Measurements from ENCODE around the gene ABCA4. TPM values are rescaled to one million over a fixed set of nuclear protein-coding genes. Genes with fewer than 3 reads are reported as not detected.

The ABCA4 gene
- total and polyA plus RNA-seq, 2 donors (not counting 3 experiments of a cell fraction or from before 2014, with no cell fraction given), result 2.3 to 4.9 TPM

GRCh38 chr1:94013367-94013878 is 107.5 kb downstream of the ABCA4 start:
- dilution Hi-C loops (cut with MboI; ENCODE audit: extremely low pct_ligation_motif_present, low sequenced_read_pairs) (loop anchor here (25.0 kb wide), 1 partner anchor 349 kb away; no protein-coding TSS in a partner anchor), intact Hi-C loops (cut with micrococcal nuclease) (no loop called here)
- BruUV-seq (replicated peaks), result no TSS peak
- Histone ChIP-seq H3K79me2 (ENCODE audit: control insufficient read depth, insufficient read depth, low read length) (no peaks in the 10 kb centered on the region), H2AFZ (ENCODE audit: low read depth, low read length) (no peak overlapping the region), H4K20me1 (replicated peaks; ENCODE audit: control insufficient read depth, extremely low read depth, insufficient read depth, low read length) (no peaks in the 10 kb centered on the region), H3K9me1 (replicated peaks; ENCODE audit: control insufficient read depth, extremely low read depth, insufficient read depth, low read length) (no peaks in the 10 kb centered on the region), H3K27me3 (ENCODE audit: control insufficient read depth in 2 of 2, insufficient read depth in 2 of 2, low read length in 2 of 2) (peaks cover 1 to 8% of the 10 kb centered on the region in 2 experiments), H3K4me3 (replicated peaks in 1 of 3; ENCODE audit: insufficient read depth in 1 of 3, low read depth in 1 of 3, low read length in 3 of 3) (no peak overlapping the region), H3K4me2 (ENCODE audit: insufficient read depth, low read length) (no peak overlapping the region), H3K9ac (replicated peaks; ENCODE audit: extremely low read depth, insufficient read depth, low read length) (no peak overlapping the region), H3K4me1 (ENCODE audit: control insufficient read depth, extremely low read depth, insufficient read depth, low read length) (no peaks in the 10 kb centered on the region), H3K27ac (ENCODE audit: insufficient read depth, low read depth, low read length) (no peak overlapping the region), H3K36me3 (ENCODE audit: control insufficient read depth in 2 of 2, extremely low read depth in 1 of 2, insufficient read depth in 2 of 2, low read length in 2 of 2) (no peaks in the 10 kb centered on the region), H3K9me3 (replicated peaks; ENCODE audit: control insufficient read depth, insufficient read depth, low read length) (no peaks in the 10 kb centered on the region)
- TF ChIP-seq JUN (IDR thresholded peaks at IDR 0.05; ENCODE audit: borderline replicate concordance, insufficient read depth, insufficient read length, low read depth), result no peak
- no peak for TF ChIP-seq GATA2 (IDR thresholded peaks at IDR 0.05; ENCODE audit: insufficient read depth, insufficient read length, low read depth, low read length)
- TF ChIP-seq CTCF (IDR thresholded peaks at IDR 0.05; ENCODE audit: extremely low read depth in 1 of 2, insufficient read depth in 1 of 2, low read depth in 1 of 2, low read length in 2 of 2), result no peak
- TF ChIP-seq, protein P1, sequence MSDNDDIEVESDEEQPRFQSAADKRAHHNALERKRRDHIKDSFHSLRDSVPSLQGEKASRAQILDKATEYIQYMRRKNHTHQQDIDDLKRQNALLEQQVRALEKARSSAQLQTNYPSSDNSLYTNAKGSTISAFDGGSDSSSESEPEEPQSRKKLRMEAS (IDR thresholded peaks at IDR 0.05; ENCODE audit: insufficient read depth, insufficient read length), result no peak
- no peak for TF ChIP-seq FOS (IDR thresholded peaks at IDR 0.05; ENCODE audit: borderline replicate concordance, insufficient read depth, low read length)
- no peak for TF ChIP-seq MYC (IDR thresholded peaks at IDR 0.05; ENCODE audit: low read depth, low read length)
- TF ChIP-seq POLR2A (IDR thresholded peaks at IDR 0.05; ENCODE audit: low read depth, low read length), result no peak
- TF ChIP-seq EZH2 (IDR thresholded peaks at IDR 0.05; ENCODE audit: borderline replicate concordance, low read depth, low read length, severe bottlenecking), result no peak
- no peak for TF ChIP-seq POLR2AphosphoS5 (IDR thresholded peaks at IDR 0.05; ENCODE audit: insufficient read depth, low read depth, low read length)
- FAIRE-seq, result no peak
- DNase-seq (ENCODE audit: low read depth, low spot score), result no peak
- ChIA-PET POLR2A (no interaction called here), CTCF (interaction anchor here (2.5 kb wide), 1 partner anchor 322 kb away, joined by 10 read pairs; no protein-coding TSS in a partner anchor)

All from endothelial cell of umbilical vein (primary cell).